Neural cell (in vitro differentiated cells): ENCODE measurements around the gene NUP42. TPM values are rescaled to one million over a fixed set of nuclear protein-coding genes. Genes with fewer than 3 reads are reported as not detected.

Experiments
- H2AFZ ChIP-seq: fragments of 200-600, 300-800 bp; sonication (generic), shearing (Covaris generic); 2 replicates; pipeline ENCODE4 v1.6.0; 2014; ENCODE audit warnings: low read depth, mild to moderate bottlenecking, antibody characterized with exemption, low read length, moderate library complexity
- H3F3A ChIP-seq: fragments of 200-600 bp; shearing (Covaris generic); 2 replicates; pipeline ENCODE4 v1.6.1; 2016; ENCODE audit warnings: mild to moderate bottlenecking, moderate library complexity, mixed read lengths, antibody characterized with exemption, low read length; ENCODE audit not compliant: insufficient read depth, poor library complexity, severe bottlenecking
- H3K27ac ChIP-seq: fragments of 200-600, 300-800 bp; sonication (generic), shearing (Covaris generic); 2 replicates; pipeline ENCODE4 v1.5.1; 2014; ENCODE audit warnings: mild to moderate bottlenecking, low read length, moderate library complexity
- H3K27me3 ChIP-seq: fragments of 300-800, 200-600 bp; sonication (generic), shearing (Covaris generic); 2 replicates; pipeline ENCODE4 v1.6.0; 2014; ENCODE audit warnings: mild to moderate bottlenecking, low read depth, low read length, moderate library complexity; ENCODE audit not compliant: insufficient read depth
- H3K36me3 ChIP-seq: fragments of 300-800, 200-600 bp; sonication (generic), shearing (Covaris generic); 2 replicates; pipeline ENCODE4 v1.5.1; 2014; ENCODE audit warnings: mild to moderate bottlenecking, antibody characterized with exemption, low read length, moderate library complexity; ENCODE audit not compliant: insufficient read depth
- H3K4me2 ChIP-seq: fragments of 300-800, 200-600 bp; sonication (generic), shearing (Covaris generic); 2 replicates; pipeline ENCODE4 v1.6.0; 2014; ENCODE audit warnings: mild to moderate bottlenecking, low read length
- H3K4me3 ChIP-seq: fragments of 300-800, 200-600 bp; sonication (generic), shearing (Covaris generic); 2 replicates; pipeline ENCODE4 v1.5.1; 2014; ENCODE audit warnings: mild to moderate bottlenecking, low read length, moderate library complexity
- H3K79me2 ChIP-seq: fragments of 200-600 bp; shearing (Covaris generic); replicated peaks from 2 replicates; pipeline ENCODE4 v1.6.0; 2014; ENCODE audit warnings: mild to moderate bottlenecking, low read length, moderate library complexity; ENCODE audit not compliant: insufficient read depth
- H3K9ac ChIP-seq: fragments of 300-800, 200-600 bp; sonication (generic), shearing (Covaris generic); 2 replicates; pipeline ENCODE4 v1.6.1; 2016; ENCODE audit warnings: mild to moderate bottlenecking, low read length, mixed read lengths
- H3K9me2 ChIP-seq: fragments of 200-600 bp; shearing (Covaris generic); 2 replicates; pipeline ENCODE4 v1.6.1; 2016; ENCODE audit warnings: mild to moderate bottlenecking, low read length, mixed read lengths; ENCODE audit not compliant: insufficient read depth
- H3K9me3 ChIP-seq: fragments of 200-600, 300-800 bp; sonication (generic), shearing (Covaris generic); 2 replicates; pipeline ENCODE4 v1.6.1; 2016; ENCODE audit warnings: mild to moderate bottlenecking, mixed run types, low read length, moderate library complexity, mixed read lengths
- H4K20me1 ChIP-seq: fragments of 200-600 bp; shearing (Covaris generic); 2 replicates; pipeline ENCODE4 v1.6.1; 2016; ENCODE audit warnings: mild to moderate bottlenecking, mixed run types; ENCODE audit not compliant: insufficient read depth
- EP300 ChIP-seq: fragments of 450-650 bp; conservative IDR thresholded peaks from 2 replicates; pipeline ENCODE4 v1.6.1; 2014; ENCODE audit warnings: antibody characterized with exemption, mild to moderate bottlenecking, moderate library complexity; ENCODE audit not compliant: poor library complexity, severe bottlenecking
- EZH2 ChIP-seq: fragments of 200-600, 300-800 bp; shearing (Covaris generic), sonication (generic); IDR thresholded peaks from 2 replicates; pipeline ENCODE4 v1.6.1; 2014; ENCODE audit warnings: antibody characterized with exemption, low read length, borderline replicate concordance, mild to moderate bottlenecking; ENCODE audit not compliant: insufficient read depth, poor library complexity, severe bottlenecking
- MXI1 ChIP-seq: fragments of 450-650 bp; conservative IDR thresholded peaks from 2 replicates; pipeline ENCODE4 v1.6.1; 2014; ENCODE audit warnings: antibody characterized with exemption, mild to moderate bottlenecking; ENCODE audit not compliant: poor library complexity, severe bottlenecking
- POLR2AphosphoS5 ChIP-seq: IDR thresholded peaks from 2 replicates; pipeline ENCODE4 v1.6.1; 2012
- RAD21 ChIP-seq: fragments of 450-650 bp; conservative IDR thresholded peaks from 2 replicates; pipeline ENCODE4 v1.6.1; 2014; ENCODE audit warnings: antibody characterized with exemption, mild to moderate bottlenecking, moderate library complexity
- SMC3 ChIP-seq: fragments of 450-650 bp; conservative IDR thresholded peaks from 2 replicates; pipeline ENCODE4 v1.6.1; 2014; ENCODE audit warnings: antibody characterized with exemption, mild to moderate bottlenecking, moderate library complexity; ENCODE audit not compliant: poor library complexity
- TAF1 ChIP-seq: IDR thresholded peaks from 2 replicates; pipeline ENCODE4 v1.6.1; 2012; ENCODE audit warnings: low read depth
- polyA plus RNA-seq: library from polyadenylated mRNA; depleted of rRNA; stranded (reverse); fragments of >200 nt; gene quantifications from 2 replicates; pipeline ENCODE4 v1.2.3, GENCODE V29; 2014
- TF ChIP-seq, protein P1 (sequence below): fragments of 450-650 bp; IDR thresholded peaks from 2 replicates; pipeline ENCODE4 v1.5.1; 2014; ENCODE audit warnings: antibody characterized with exemption, mild to moderate bottlenecking, moderate library complexity; ENCODE audit not compliant: poor library complexity, severe bottlenecking
- TF ChIP-seq, protein P2 (sequence below): IDR thresholded peaks from 2 replicates; pipeline ENCODE4 v1.6.1; 2012; ENCODE audit warnings: borderline replicate concordance

Gene NUP42
- polyA plus RNA-seq, 1 donor from 2014 or later: 106 TPM

DNA sequence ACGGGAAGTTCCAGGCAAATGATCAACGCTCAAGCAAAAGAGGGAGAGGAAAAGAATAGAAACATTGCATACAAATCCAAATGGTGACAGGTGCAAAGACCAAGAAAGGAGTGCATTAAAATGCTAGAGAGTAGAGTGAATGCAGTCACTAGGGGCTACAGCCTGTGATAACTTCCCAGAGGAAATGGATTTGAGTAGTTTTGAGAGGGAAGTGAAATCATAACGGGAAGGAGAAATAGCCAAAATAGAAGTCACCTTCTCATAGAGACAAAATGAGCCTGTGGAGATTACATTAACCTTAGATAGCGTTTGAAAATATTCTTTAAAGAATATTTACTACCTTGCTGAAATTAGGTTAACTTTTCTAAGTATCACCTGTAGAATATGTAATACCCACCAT, 26.5 kb downstream of the NUP42 start (continued):
- no peak for TF ChIP-seq SMC3

DNA sequence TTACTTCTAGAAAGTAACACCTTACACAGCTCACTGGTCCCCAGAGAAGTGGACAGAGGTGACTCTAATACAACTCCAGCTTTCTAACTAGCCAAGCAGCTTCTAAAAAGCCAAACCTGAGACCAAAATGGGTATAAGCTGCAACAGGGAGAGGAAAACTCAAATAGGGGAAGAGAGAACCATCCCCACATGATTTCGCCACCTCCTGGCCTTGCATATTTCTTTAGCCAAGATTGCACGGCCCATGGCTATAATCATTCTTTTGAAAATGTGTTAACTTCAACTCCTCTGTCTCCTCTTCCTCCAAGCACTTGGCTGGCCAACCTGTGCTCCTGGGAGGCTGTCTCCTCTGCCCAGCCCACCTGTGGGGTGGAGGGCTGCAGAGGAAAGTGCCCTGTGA, 28.7 kb downstream of the NUP42 start:
- no peaks in the 10 kb centered on the region for H4K20me1 ChIP-seq
- no peaks in the 10 kb centered on the region for H3K9me2 ChIP-seq
- no peaks in the 10 kb centered on the region for H3K27me3 ChIP-seq
- no peak overlapping the region for H2AFZ ChIP-seq
- no peak overlapping the region for H3K4me2 ChIP-seq
- H3K36me3 ChIP-seq: no peaks in the 10 kb centered on the region
- H3K79me2 ChIP-seq: no peaks in the 10 kb centered on the region
- TF ChIP-seq RAD21 (no peak), SMC3 (no peak), EZH2 (no peak), EP300 (no peak), POLR2AphosphoS5 (no peak), TAF1 (no peak), MXI1 (no peak)
- TF ChIP-seq, protein P1, sequence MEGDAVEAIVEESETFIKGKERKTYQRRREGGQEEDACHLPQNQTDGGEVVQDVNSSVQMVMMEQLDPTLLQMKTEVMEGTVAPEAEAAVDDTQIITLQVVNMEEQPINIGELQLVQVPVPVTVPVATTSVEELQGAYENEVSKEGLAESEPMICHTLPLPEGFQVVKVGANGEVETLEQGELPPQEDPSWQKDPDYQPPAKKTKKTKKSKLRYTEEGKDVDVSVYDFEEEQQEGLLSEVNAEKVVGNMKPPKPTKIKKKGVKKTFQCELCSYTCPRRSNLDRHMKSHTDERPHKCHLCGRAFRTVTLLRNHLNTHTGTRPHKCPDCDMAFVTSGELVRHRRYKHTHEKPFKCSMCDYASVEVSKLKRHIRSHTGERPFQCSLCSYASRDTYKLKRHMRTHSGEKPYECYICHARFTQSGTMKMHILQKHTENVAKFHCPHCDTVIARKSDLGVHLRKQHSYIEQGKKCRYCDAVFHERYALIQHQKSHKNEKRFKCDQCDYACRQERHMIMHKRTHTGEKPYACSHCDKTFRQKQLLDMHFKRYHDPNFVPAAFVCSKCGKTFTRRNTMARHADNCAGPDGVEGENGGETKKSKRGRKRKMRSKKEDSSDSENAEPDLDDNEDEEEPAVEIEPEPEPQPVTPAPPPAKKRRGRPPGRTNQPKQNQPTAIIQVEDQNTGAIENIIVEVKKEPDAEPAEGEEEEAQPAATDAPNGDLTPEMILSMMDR: no peak
- TF ChIP-seq, protein P2, sequence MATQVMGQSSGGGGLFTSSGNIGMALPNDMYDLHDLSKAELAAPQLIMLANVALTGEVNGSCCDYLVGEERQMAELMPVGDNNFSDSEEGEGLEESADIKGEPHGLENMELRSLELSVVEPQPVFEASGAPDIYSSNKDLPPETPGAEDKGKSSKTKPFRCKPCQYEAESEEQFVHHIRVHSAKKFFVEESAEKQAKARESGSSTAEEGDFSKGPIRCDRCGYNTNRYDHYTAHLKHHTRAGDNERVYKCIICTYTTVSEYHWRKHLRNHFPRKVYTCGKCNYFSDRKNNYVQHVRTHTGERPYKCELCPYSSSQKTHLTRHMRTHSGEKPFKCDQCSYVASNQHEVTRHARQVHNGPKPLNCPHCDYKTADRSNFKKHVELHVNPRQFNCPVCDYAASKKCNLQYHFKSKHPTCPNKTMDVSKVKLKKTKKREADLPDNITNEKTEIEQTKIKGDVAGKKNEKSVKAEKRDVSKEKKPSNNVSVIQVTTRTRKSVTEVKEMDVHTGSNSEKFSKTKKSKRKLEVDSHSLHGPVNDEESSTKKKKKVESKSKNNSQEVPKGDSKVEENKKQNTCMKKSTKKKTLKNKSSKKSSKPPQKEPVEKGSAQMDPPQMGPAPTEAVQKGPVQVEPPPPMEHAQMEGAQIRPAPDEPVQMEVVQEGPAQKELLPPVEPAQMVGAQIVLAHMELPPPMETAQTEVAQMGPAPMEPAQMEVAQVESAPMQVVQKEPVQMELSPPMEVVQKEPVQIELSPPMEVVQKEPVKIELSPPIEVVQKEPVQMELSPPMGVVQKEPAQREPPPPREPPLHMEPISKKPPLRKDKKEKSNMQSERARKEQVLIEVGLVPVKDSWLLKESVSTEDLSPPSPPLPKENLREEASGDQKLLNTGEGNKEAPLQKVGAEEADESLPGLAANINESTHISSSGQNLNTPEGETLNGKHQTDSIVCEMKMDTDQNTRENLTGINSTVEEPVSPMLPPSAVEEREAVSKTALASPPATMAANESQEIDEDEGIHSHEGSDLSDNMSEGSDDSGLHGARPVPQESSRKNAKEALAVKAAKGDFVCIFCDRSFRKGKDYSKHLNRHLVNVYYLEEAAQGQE: no peak
- H3K9ac ChIP-seq: no peak overlapping the region
- H3F3A ChIP-seq: no peaks in the 10 kb centered on the region
- H3K27ac ChIP-seq: no peak overlapping the region
- H3K9me3 ChIP-seq: no peaks in the 10 kb centered on the region
- no peak overlapping the region for H3K4me3 ChIP-seq

DNA sequence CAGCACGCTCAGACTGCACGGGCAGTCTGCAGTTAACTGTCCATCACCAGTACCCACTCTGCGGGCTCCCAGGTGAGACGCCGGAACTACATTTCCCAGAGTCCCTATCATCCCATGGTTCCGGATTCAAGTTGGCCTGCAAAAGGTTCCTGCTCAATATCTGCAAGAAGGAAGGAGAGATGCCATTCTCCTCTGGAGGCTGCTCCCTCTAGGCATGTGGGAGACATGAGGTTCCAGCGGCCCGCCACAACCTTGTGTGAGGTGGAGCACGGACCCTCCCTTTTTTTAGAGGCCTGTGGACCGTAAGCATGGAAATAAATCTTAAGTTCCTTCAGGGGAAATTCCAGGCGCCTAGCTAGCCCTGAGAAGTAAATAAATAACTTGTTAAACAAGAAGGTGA, 29.7 kb downstream of the NUP42 start:
- H3K27ac ChIP-seq: no peak overlapping the region
- H3K79me2 ChIP-seq: no peaks in the 10 kb centered on the region
- no peaks in the 10 kb centered on the region for H3K9me3 ChIP-seq
- no peaks in the 10 kb centered on the region for H3K27me3 ChIP-seq
- no peaks in the 10 kb centered on the region for H3K9me2 ChIP-seq
- H4K20me1 ChIP-seq: no peaks in the 10 kb centered on the region
- TF ChIP-seq, protein P2: no peak
- TF ChIP-seq RAD21 (no peak), MXI1 (no peak), EZH2 (no peak), TAF1 (no peak), POLR2AphosphoS5 (no peak)
- no peak overlapping the region for H2AFZ ChIP-seq
- H3K36me3 ChIP-seq: no peaks in the 10 kb centered on the region
- no peak overlapping the region for H3K4me2 ChIP-seq
- H3K9ac ChIP-seq: no peak overlapping the region
- no peaks in the 10 kb centered on the region for H3F3A ChIP-seq
- no peak overlapping the region for H3K4me3 ChIP-seq
